ENCODE measurements around the gene RNF43.

Gene RNF43

GRCh38 chr17:58417300-58418092, at the start of gene RNF43:
TSS of gene RNF43 (minus strand) at chr17:58417534. CDS start at chr17:58415577, 1,957 bp downstream.
- DNase-seq: peak; percentile 92

GRCh38 chr17:58455491-58455890, 38.2 kb upstream of the RNF43 start:
- DNase-seq: no peak

GRCh38 chr17:58452738-58453137, 35.4 kb upstream of the RNF43 start:
- DNase-seq: no peak

GRCh38 chr17:58447039-58447975, 30.0 kb upstream of the RNF43 start:
- DNase-seq: peak; percentile 66

GRCh38 chr17:58446086-58446485, 28.8 kb upstream of the RNF43 start:
- no peak for DNase-seq

- no peak for DNase-seq
These were observed 19.5 kb upstream of the RNF43 start for GRCh38 chr17:58436805-58437239.

GRCh38 chr17:58436245-58436644, 18.9 kb upstream of the RNF43 start:
- DNase-seq: no peak

GRCh38 chr17:58432806-58433573, 15.7 kb upstream of the RNF43 start:
- no peak for DNase-seq

GRCh38 chr17:58427807-58428206, 10.5 kb upstream of the RNF43 start:
- no peak for DNase-seq

GRCh38 chr17:58421711-58422110, 4.4 kb upstream of the RNF43 start:
- DNase-seq: no peak

GRCh38 chr17:58420827-58421226, 3.5 kb upstream of the RNF43 start:
- no peak for DNase-seq

GRCh38 chr17:58416937-58417299, 416 bp downstream of the RNF43 start:
- DNase-seq: no peak

- no peak for DNase-seq
These were observed 938 bp downstream of the RNF43 start for GRCh38 chr17:58416396-58416795.

- no peak for DNase-seq
These were observed 1.8 kb downstream of the RNF43 start for GRCh38 chr17:58415371-58416055.

GRCh38 chr17:58414596-58414997, 2.7 kb downstream of the RNF43 start:
- DNase-seq: no peak

- DNase-seq: no peak
These were observed 3.6 kb downstream of the RNF43 start for GRCh38 chr17:58413684-58414083.

- DNase-seq: no peak
These were observed 4.3 kb downstream of the RNF43 start for GRCh38 chr17:58412961-58413586.

GRCh38 chr17:58412064-58412703, 5.2 kb downstream of the RNF43 start:
- no peak for DNase-seq

GRCh38 chr17:58411408-58411894, 5.9 kb downstream of the RNF43 start:
- no peak for DNase-seq

GRCh38 chr17:58410714-58411407, 6.5 kb downstream of the RNF43 start:
- DNase-seq: no peak

- DNase-seq: no peak
These were observed 7.9 kb downstream of the RNF43 start for GRCh38 chr17:58409432-58409831.

Measured in CD4-positive, alpha-beta T cell treated with Interferon gamma for 1 hour (primary cell).